GM12874 (cell line): ENCODE measurements around the gene LRRC27.

ENCODE experiments used
- CTCF ChIP-seq: IDR thresholded peaks from 2 replicates; pipeline ENCODE4 v1.5.1; 2011; ENCODE audit warnings: low read depth, mild to moderate bottlenecking, control low read depth, low read length, moderate library complexity; ENCODE audit not compliant: insufficient read depth

The LRRC27 gene

GRCh38 chr10:132387764-132388210, 55.8 kb downstream of the LRRC27 start:
- peak; percentile 76 for TF ChIP-seq CTCF

DNA sequence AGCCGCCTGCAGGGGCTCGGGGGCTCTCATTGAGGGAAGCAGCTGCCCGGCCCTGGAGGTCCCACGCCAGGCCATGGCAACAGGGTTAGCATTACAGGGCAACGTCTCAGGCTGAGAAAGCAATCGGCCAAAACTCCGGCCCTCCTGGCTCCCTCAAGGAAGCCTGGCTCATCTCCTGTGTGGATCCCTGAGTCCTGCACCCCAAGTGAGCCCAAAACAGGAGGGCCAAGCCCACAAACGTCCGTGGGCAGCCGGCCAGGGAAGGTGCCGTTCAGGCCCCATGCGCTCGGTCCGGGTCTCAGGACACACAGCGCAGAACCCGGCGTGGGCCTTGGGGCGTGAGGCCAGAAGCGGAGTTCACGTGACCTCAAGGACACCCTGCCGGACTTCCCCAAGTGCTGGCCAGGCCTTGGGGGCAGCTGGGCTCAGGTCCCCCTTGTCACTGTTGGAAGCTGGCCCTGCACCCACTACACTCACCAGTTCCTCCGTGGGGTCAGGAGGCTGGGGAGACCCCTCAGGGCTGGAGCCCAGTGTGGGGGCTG, 57.0 kb downstream of the LRRC27 start:
- no peak for TF ChIP-seq CTCF

GRCh38 chr10:132389433-132390169, 57.6 kb downstream of the LRRC27 start:
- no peak for TF ChIP-seq CTCF

DNA sequence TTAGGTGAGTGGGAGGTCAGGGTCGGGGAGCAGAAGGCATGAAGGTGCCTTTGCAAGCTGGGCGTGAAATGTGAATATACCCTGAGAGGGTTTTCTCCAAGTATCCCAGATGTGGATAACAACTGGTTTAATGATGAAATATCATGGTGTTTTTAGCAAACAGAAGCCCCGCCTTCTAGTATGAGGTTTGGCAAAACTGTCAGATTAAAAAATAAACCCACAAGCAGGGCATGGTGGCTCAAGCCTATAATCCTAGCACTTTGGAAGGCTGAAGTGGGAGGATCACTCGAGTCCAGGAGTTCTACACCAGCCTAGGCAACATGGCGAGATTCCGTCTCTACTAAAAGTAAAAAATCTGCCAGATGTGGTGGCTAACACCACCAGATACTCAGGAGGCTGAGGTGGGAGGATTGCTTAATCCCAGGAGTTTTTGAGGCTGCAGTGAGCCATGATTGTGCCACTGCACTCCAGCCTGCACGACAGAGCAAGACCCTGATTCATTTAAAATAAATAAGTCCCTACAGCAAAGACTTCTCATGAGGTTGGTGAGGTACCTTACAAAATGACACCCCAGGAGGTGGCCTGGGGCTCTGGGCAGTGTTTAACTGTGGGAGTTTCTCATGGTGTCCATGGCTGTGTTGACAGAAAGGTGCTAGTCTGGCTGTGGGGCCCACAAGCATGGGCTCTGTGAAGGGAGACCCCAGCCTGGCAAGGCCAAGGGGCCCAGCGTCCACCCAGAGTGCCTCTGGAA, 58.4 kb downstream of the LRRC27 start:
- no peak for TF ChIP-seq CTCF

DNA sequence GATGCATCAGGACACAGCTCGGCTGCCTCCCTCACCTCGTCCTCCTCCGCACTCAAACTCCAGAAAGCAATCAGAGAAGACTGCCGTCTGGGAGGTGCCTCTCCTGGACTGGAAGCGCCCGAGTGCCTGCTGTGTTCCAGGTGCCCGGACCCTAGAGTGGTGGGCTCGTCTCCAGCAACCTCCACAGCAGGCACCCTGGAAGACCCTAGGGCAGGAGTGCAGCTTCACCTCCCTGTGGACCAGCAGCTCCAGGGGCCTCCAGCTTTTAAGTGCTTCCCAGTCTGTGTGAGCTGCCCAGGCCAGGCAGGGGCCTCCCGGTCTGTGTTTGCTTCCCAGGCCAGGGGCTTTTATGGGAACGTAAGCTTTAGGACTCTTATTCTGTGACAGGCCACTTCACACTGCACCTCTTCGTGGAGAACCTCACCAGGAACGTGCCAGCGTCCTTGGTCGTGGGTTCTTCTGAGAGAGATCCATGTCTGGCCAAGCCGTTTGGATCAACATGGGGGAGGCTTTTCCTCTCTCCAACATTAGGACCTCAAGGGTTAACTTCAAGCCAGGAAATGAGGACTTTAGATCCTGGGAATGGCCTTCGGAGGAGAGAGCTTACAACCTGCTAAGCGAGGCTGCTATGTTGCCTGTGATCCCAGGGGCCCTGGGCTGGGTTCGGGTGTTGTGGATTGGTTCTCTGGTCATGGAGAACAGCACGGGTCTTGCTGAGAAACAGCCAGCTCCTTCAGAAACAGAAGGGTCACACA, 59.1 kb downstream of the LRRC27 start:
- TF ChIP-seq CTCF = no peak

DNA sequence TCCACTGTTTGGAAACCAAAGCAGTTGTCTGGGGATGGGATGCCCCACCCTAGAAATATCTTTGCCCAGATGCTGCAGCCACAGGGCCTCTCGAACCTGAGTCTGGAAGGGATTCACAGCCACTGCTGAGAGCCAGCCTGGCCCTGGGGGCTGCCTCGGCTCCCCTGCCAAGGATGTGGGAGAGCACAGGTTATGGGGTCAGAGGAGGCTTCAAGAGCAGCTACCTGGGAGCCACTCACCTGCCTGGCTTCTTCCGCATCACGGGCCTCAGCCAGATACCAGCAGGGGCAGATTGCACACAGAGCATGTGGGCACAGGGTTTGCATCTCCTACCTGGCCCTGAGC, 59.7 kb downstream of the LRRC27 start:
- TF ChIP-seq CTCF = no peak
